Prostate gland (tissue), 2 donors: Measurements from ENCODE around the gene ST6GALNAC3.

Source experiments
- POLR2A ChIP-seq: fragments of 450-650 bp; IDR thresholded peaks from one replicate; pipeline ENCODE4 v1.6.1; 2016; ENCODE audit warnings: antibody characterized with exemption, mild to moderate bottlenecking
- TF ChIP-seq, protein P1 (sequence below), 4 experiments: fragments of 200-600 bp in 2 of 4; fragments of 450-650 bp in 2 of 4; sonication (generic) in 2 of 4; IDR thresholded peaks; 1 replicate in 3 of 4; 2 replicates in 1 of 4; pipeline ENCODE4 v1.5.1; 2016 to 2019; ENCODE audit warnings: antibody characterized with exemption in 4 of 4, mild to moderate bottlenecking in 2 of 4, moderate library complexity in 2 of 4

DNA sequence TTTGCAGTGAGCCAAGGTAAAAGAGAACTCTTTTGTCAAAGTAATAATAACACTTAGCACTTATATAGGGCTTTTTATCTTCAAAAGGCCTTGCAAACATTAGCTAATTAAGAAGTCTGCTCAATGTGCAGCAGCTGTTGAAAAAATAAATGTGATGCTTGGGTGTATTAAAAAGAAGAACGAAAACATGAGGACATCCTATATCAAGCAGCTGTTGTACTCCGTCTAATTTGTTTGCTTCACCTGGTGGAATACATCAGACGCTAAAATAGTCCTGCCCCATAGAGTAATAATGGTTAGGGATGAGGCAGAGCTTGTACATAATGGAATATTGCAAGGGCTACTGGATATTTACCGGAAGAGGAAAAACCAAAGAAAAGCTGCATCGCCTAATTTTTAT, 299.5 kb downstream of the ST6GALNAC3 start:
- TF ChIP-seq, protein P1, sequence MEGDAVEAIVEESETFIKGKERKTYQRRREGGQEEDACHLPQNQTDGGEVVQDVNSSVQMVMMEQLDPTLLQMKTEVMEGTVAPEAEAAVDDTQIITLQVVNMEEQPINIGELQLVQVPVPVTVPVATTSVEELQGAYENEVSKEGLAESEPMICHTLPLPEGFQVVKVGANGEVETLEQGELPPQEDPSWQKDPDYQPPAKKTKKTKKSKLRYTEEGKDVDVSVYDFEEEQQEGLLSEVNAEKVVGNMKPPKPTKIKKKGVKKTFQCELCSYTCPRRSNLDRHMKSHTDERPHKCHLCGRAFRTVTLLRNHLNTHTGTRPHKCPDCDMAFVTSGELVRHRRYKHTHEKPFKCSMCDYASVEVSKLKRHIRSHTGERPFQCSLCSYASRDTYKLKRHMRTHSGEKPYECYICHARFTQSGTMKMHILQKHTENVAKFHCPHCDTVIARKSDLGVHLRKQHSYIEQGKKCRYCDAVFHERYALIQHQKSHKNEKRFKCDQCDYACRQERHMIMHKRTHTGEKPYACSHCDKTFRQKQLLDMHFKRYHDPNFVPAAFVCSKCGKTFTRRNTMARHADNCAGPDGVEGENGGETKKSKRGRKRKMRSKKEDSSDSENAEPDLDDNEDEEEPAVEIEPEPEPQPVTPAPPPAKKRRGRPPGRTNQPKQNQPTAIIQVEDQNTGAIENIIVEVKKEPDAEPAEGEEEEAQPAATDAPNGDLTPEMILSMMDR (IDR thresholded peaks at IDR 0.05) = no peak
- TF ChIP-seq POLR2A = no peak
